ENCODE results near the gene OR1L8. TPM values are rescaled to one million over a fixed set of nuclear protein-coding genes. Genes with fewer than 3 reads are reported as not detected.
A peak's percentile ranks its signal among the peaks of the same experiment; 100 is the strongest.
"Not testable (repeated sequence)": the region's sequence is repeated elsewhere in the genome, so short reads cannot be mapped to it uniquely, and the experiment has no call there.

The OR1L8 gene, protein sequence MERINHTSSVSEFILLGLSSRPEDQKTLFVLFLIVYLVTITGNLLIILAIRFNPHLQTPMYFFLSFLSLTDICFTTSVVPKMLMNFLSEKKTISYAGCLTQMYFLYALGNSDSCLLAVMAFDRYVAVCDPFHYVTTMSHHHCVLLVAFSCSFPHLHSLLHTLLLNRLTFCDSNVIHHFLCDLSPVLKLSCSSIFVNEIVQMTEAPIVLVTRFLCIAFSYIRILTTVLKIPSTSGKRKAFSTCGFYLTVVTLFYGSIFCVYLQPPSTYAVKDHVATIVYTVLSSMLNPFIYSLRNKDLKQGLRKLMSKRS
- not detected in 2 replicates for total RNA-seq (2011; cell fraction: chromatin; rRNA removed; ENCODE audit: low replicate concordance)
- not detected in 2 replicates for total RNA-seq (2011; cell fraction: nucleolus; rRNA removed)
- total RNA-seq (2011; cell fraction: nucleoplasm; rRNA removed), result not detected in 2 replicates
- not detected in 2 replicates for total RNA-seq (2014; rRNA removed)
- 0.10 TPM in 1 of 2 replicates, not detected in the other for total RNA-seq (2014; rRNA removed; fragmentation: Illumina TruSeq; extraction: Trizol)
- total RNA-seq (2015; rRNA removed; fragmentation: Illumina TruSeq; extraction: Trizol), result not detected in 2 replicates
- not detected in 2 replicates for total RNA-seq (2021)
- polyA plus RNA-seq (2011; rRNA removed), result not detected in 2 replicates
- polyA plus RNA-seq (2011; cell fraction: cytosol; rRNA removed), result 0.04 TPM in 1 of 2 replicates, not detected in the other
- polyA plus RNA-seq (2011; cell fraction: nucleus; rRNA removed), result not detected in 2 replicates
- 0.06 TPM in 1 of 2 replicates, not detected in the other for polyA plus RNA-seq (2012)
- 0.06 TPM in 1 of 2 replicates, not detected in the other for polyA plus RNA-seq (2014; fragmentation: Illumina TruSeq; extraction: Trizol)
- under 1 TPM in 1 of 2 experiments, not detected in 1; 0.06 TPM for polyA plus RNA-seq (2014; fragmentation: Nextera tagmentation; extraction: Ambion mirVana)
- 0.03 TPM in 1 of 2 replicates, not detected in the other for polyA plus RNA-seq (2014; rRNA removed)
- polyA minus RNA-seq (2011; rRNA and poly(A)+ RNA removed), result not detected in 2 replicates
- not detected in 2 replicates for polyA minus RNA-seq (2011; cell fraction: cytosol; rRNA and poly(A)+ RNA removed)
- not detected in 2 replicates for polyA minus RNA-seq (2011; cell fraction: nucleus; rRNA and poly(A)+ RNA removed)
- Bru-seq, nascent RNA, result percentile 23 among the genes with signal in this experiment
- BruChase-seq, experiment 1, labeled RNA remaining after a 2-hour chase, result percentile 14 among the genes with signal in this experiment
- BruChase-seq, experiment 2, labeled RNA remaining after a 6-hour chase, result percentile 17 among the genes with signal in this experiment
- long read RNA-seq, experiment 1, result 0 reads
- long read RNA-seq, experiment 2, result 0 reads
- long read RNA-seq, experiment 3, result 0 reads

DNA sequence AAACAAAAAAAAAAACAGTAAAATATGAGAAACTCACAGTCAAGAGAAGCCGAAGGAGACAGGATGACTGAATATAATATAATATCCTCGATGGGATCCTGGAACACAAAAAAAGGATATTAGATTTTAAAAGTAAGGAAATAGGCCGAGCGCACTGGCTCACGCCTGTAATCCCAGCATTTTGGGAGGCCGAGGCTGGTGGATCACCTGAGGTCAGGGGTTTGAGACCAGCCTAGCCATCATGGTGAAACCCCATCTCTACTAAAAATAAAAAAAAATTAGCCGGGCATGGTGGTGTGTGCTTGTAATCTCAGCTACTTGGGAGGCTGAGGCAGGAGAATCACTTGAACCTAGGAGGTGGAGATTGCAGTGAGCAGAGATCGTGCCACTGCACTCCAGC, at the start of gene OR1L8:
OR1L8 (minus strand) TSS at position 101 of the 400 bp plus-strand sequence. CDS start 14,907 bp downstream, outside the sequence.
- POLR2A ChIA-PET; H3K9me3 ChIP-seq (replicated peaks; ENCODE audit: control insufficient read depth, insufficient read depth, low read depth, low read length); H3K79me2 ChIP-seq (ENCODE audit: control insufficient read depth, insufficient read depth, low read length); H3K4me2 ChIP-seq (ENCODE audit: insufficient read depth, low read length); ATAC-seq; intact Hi-C loops (cut with micrococcal nuclease); DNase-seq (ENCODE audit: extremely low read depth in 1 of 4, low spot score in 3 of 4); H3K4me3 ChIP-seq; FAIRE-seq; H3K9ac ChIP-seq (ENCODE audit: insufficient read depth in 1 of 2, low read depth in 2 of 2, low read length in 2 of 2); H3K9me1 ChIP-seq (ENCODE audit: control insufficient read depth, insufficient read depth, low read length); in situ Hi-C loops (cut with MboI); H3K27ac ChIP-seq (ENCODE audit: extremely low read depth, low read depth, low read length); H3K27me3 ChIP-seq (ENCODE audit: control insufficient read depth in 2 of 2, insufficient read depth in 2 of 2, low read length in 2 of 2); H3K36me3 ChIP-seq (ENCODE audit: control insufficient read depth, insufficient read depth, low read length); BruUV-seq (replicated peaks); CTCF ChIA-PET (ENCODE audit: low intra/inter-chr PET ratio); H4K20me1 ChIP-seq (replicated peaks; ENCODE audit: control insufficient read depth, insufficient read depth, low read length): not testable (repeated sequence)
- 0 out of 2 replicates have a peak within 1 kb of the TSS, but pooled peaks have one; percentile 27 for H2AFZ ChIP-seq (ENCODE audit: low read depth, low read length)
- peaks cover 0 to 13% of the 10 kb centered on the region in 2 experiments; a peak in 3 of 5 replicates for H3K4me1 ChIP-seq (replicated peaks in 1 of 2; ENCODE audit: control insufficient read depth in 2 of 2, insufficient read depth in 2 of 2, low read length in 2 of 2)
- WGBS (ENCODE audit: insufficient coverage, low coverage, missing lambda C conversion rate), result 75% methylated on average over 8 of the region's 8 CpGs

Measured in K562 (cell line).